ENCODE data around the gene GET3. TPM values are rescaled to one million over a fixed set of nuclear protein-coding genes. Genes with fewer than 3 reads are reported as not detected.
A peak's percentile ranks its signal among the peaks of the same experiment; 100 is the strongest.

GET3 gene
- total RNA-seq, 1 donor from 2014 or later = 107 TPM

DNA sequence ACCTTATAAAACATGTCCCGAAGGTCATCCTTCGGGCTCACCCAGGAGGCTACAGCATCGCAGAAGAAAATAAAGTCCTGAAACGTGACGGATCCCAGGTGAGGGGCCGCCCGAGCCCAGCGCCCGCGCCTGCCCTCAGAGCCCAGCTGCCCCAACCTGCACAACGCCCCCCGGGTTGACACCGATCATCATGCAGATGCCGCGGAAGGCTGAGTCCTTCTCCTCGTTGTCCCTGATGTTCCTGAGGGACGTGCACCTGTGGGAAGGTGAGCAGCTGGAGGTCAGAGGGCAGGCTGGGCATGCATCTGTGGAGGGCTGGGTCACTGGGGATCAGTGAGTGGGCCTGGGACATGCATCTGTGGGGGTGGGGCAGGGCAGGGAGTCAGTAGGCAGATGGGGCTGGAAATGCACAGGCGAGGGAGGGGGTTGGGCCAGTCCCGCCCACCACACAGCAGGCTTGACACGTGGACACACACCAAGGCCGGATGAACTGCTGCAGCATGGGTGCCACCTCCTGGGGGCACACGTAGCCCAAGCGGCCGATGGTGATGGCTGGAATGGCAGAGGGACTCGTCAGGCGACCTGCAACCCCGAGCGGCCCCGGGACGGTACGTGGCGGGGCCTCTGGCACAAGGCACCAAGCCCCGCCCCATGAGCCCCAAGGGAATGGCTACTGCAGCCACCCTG is 35.6 kb upstream of the GET3 start:
- no peak for FAIRE-seq
- Histone ChIP-seq H3K4me3 (ENCODE audit: low read depth, low read length) (no peak overlapping the region), H3K27me3 (ENCODE audit: control insufficient read depth, insufficient read depth, low read length) (no peaks in the 10 kb centered on the region), H3K36me3 (ENCODE audit: control insufficient read depth, insufficient read depth, low read length) (peaks cover 37% of the 10 kb centered on the region)
- no peak for TF ChIP-seq CTCF (IDR thresholded peaks at IDR 0.05; ENCODE audit: insufficient read depth, low read length, severe bottlenecking)
- DNase-seq (ENCODE audit: low read depth) = no peak

DNA sequence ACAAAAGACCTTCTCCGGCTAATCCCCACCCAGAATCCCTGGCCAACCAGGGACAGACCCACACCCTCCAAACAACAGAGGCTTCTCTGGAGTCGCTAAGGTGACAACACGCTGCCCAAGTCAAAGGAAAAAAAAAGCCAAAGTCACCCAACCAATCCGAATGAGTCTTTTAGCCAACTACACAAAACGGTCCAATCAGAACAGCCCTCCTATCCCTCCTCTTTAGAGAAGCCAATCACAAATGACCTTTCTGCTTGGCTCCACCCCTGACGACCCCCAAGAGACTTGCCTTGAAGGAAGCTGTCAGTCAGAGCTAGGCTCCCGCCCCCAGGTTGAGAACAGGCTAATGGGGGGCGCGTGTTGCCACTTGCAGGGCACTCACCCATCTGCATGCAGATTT is 34.3 kb upstream of the GET3 start:
- Histone ChIP-seq H3K36me3 (ENCODE audit: control insufficient read depth, insufficient read depth, low read length) (peaks cover 37% of the 10 kb centered on the region), H3K27me3 (ENCODE audit: control insufficient read depth, insufficient read depth, low read length) (no peaks in the 10 kb centered on the region), H3K4me3 (ENCODE audit: low read depth, low read length) (no peak overlapping the region)
- FAIRE-seq (peak; percentile 70), DNase-seq (ENCODE audit: low read depth) (no peak)
- TF ChIP-seq CTCF (IDR thresholded peaks at IDR 0.05; ENCODE audit: insufficient read depth, low read length, severe bottlenecking) = no peak

GRCh38 chr19:12705169-12705568 is 32.1 kb upstream of the GET3 start:
- FAIRE-seq (no peak), DNase-seq (ENCODE audit: low read depth) (no peak)
- H3K36me3 ChIP-seq (ENCODE audit: control insufficient read depth, insufficient read depth, low read length) = peaks cover 40% of the 10 kb centered on the region
- no peak overlapping the region for H3K4me3 ChIP-seq (ENCODE audit: low read depth, low read length)
- TF ChIP-seq CTCF (IDR thresholded peaks at IDR 0.05; ENCODE audit: insufficient read depth, low read length, severe bottlenecking) = no peak
- no peaks in the 10 kb centered on the region for H3K27me3 ChIP-seq (ENCODE audit: control insufficient read depth, insufficient read depth, low read length)

DNA sequence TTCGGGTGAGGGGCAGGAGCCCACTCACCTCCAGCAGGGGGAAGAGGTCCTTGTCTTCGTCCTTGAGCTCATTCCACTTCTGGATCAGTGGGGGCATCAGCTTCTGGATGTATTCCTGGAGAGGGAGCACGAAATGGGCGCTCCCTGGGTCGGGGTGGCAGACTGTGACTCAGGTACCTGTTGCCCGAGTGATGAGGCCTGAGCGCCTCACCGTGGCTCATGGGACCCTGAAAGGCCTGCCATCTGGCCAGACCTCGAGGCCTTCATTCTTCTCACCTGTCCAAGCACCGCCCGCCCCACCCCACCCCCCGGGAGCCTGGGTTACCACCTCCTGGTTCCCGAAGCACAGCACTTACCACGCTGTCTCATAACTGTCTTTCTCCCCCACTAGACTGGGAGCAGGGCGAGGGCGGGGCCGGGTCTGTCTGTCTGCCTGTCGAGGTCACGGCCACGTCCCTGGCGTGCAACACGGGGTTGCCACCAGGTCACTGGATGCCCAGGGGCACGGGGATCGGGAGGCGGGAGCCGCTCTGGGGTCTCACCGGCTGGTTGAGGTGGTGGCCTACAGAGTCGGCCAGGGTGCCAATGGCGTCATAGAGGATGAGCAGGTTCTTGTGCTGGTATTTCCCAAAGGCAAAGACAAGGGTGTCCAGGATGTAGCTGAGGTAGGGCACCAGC is 31.5 kb upstream of the GET3 start:
- Histone ChIP-seq H3K27me3 (ENCODE audit: control insufficient read depth, insufficient read depth, low read length) (no peaks in the 10 kb centered on the region), H3K4me3 (ENCODE audit: low read depth, low read length) (no peak overlapping the region), H3K36me3 (ENCODE audit: control insufficient read depth, insufficient read depth, low read length) (peaks cover 43% of the 10 kb centered on the region)
- no peak for TF ChIP-seq CTCF (IDR thresholded peaks at IDR 0.05; ENCODE audit: insufficient read depth, low read length, severe bottlenecking)
- DNase-seq (ENCODE audit: low read depth) = no peak
- FAIRE-seq = no peak

GRCh38 chr19:12706332-12706718 is 31.0 kb upstream of the GET3 start:
- no peak for TF ChIP-seq CTCF (IDR thresholded peaks at IDR 0.05; ENCODE audit: insufficient read depth, low read length, severe bottlenecking)
- DNase-seq (ENCODE audit: low read depth) (no peak), FAIRE-seq (no peak)
- Histone ChIP-seq H3K4me3 (ENCODE audit: low read depth, low read length) (no peak overlapping the region), H3K36me3 (ENCODE audit: control insufficient read depth, insufficient read depth, low read length) (peaks cover 42% of the 10 kb centered on the region), H3K27me3 (ENCODE audit: control insufficient read depth, insufficient read depth, low read length) (no peaks in the 10 kb centered on the region)

All from bronchial epithelial cell (primary cell).